DND-41 (cell line): ENCODE results near the gene MFAP3L.

ENCODE experiments used
- EZH2 ChIP-seq: IDR thresholded peaks from 3 replicates; pipeline ENCODE4 v1.6.1; 2012; ENCODE audit warnings: borderline replicate concordance, low read depth, mild to moderate bottlenecking, moderate library complexity, low read length, inconsistent platforms; ENCODE audit not compliant: severe bottlenecking
- TF ChIP-seq, protein P1 (sequence below): IDR thresholded peaks from 2 replicates; pipeline ENCODE4 v1.5.1; 2012; ENCODE audit warnings: borderline replicate concordance, low read length, moderate library complexity, mild to moderate bottlenecking; ENCODE audit not compliant: poor library complexity, severe bottlenecking; ENCODE audit errors: extremely low read depth

DNA sequence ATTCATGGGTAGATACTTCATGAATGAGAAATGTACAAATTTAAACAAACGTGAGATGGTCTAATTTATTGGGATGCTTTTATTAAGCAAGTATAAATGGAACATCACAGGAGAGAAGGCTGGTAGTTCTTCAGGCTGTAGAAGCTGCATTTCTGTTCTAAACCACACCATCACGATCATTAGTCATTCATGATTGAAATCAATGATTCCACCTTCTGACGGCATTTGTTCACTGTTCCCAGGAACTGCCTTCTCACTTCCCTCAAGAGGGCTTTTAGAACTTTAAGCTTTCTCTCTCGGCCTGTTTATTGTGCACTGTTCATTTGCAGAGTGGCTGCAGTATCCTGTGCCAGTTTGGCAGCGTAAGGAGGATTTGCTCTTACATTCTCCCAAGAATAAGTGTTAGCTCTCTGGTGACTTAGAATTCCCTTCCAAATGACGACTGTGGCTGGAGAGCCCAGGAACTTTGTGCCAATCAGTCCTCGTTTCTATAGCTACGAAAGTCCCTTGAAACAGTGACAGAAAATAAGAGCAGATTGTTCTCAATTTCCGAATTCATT, 54.7 kb downstream of the MFAP3L start:
- TF ChIP-seq, protein P1, sequence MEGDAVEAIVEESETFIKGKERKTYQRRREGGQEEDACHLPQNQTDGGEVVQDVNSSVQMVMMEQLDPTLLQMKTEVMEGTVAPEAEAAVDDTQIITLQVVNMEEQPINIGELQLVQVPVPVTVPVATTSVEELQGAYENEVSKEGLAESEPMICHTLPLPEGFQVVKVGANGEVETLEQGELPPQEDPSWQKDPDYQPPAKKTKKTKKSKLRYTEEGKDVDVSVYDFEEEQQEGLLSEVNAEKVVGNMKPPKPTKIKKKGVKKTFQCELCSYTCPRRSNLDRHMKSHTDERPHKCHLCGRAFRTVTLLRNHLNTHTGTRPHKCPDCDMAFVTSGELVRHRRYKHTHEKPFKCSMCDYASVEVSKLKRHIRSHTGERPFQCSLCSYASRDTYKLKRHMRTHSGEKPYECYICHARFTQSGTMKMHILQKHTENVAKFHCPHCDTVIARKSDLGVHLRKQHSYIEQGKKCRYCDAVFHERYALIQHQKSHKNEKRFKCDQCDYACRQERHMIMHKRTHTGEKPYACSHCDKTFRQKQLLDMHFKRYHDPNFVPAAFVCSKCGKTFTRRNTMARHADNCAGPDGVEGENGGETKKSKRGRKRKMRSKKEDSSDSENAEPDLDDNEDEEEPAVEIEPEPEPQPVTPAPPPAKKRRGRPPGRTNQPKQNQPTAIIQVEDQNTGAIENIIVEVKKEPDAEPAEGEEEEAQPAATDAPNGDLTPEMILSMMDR, result no peak
- no peak for TF ChIP-seq EZH2
